Psoas muscle (tissue), 8 donors: ENCODE measurements around the gene INO80. TPM values are rescaled to one million over a fixed set of nuclear protein-coding genes. Genes with fewer than 3 reads are reported as not detected.

ENCODE experiments used
- ATAC-seq, 4 donors: fragments of 200-7000 bp; cut with Tn5 transposase; one replicate each; pipeline ENCODE4 v1.9.1; 2020; ENCODE audit warnings: moderate library complexity in 3 of 4, mild to moderate bottlenecking in 2 of 4
- DNase-seq, 2 donors: peaks; one replicate each; pipeline ENCODE4 v3.0.0-alpha.2; 2020
- H3K27ac ChIP-seq: fragments of 200-600 bp; one replicate; pipeline ENCODE4 v1.8.0; 2022
- H3K27me3 ChIP-seq, 3 donors: fragments of 200-600 bp in 1 of 3; one replicate each; pipeline versions ENCODE4 v1.6.1 to v1.8.0; 2013 to 2022; ENCODE audit warnings: low read length in 2 of 3, mild to moderate bottlenecking in 2 of 3, moderate library complexity in 1 of 3; ENCODE audit not compliant: insufficient read depth in 3 of 3
- H3K36me3 ChIP-seq, 2 donors: fragments of 200-600 bp in 1 of 2; one replicate each; pipeline versions ENCODE4 v1.6.1 to v1.8.0; 2013 to 2022; ENCODE audit warnings: low read depth in 1 of 2, mild to moderate bottlenecking in 1 of 2, moderate library complexity in 1 of 2; ENCODE audit not compliant: insufficient read depth in 1 of 2
- H3K4me1 ChIP-seq: fragments of 200-600 bp; one replicate; pipeline ENCODE4 v1.8.0; 2022
- H3K4me3 ChIP-seq: fragments of 200-600 bp; one replicate; pipeline ENCODE4 v1.8.0; 2022; ENCODE audit warnings: mild to moderate bottlenecking
- H3K9me3 ChIP-seq: fragments of 200-600 bp; one replicate; pipeline ENCODE4 v1.8.0; 2022
- CTCF ChIP-seq: fragments of 200-600 bp; IDR thresholded peaks from one replicate; pipeline ENCODE4 v1.8.0; 2022; ENCODE audit warnings: antibody characterized with exemption
- WGBS, 3 donors: extraction: QIAGEN DNeasy Blood & Tissue Kit; methylation state at CpG; one replicate each; pipeline versions ENCODE4 v1.1.6 to v1.1.7; 2013; 5-methylcytosine and 5-hydroxymethylcytosine counted together
- intact Hi-C, 2 donors: fragments of 100-400 bp; cut with DNase I; formaldehyde crosslinking; loops; one replicate each; pipeline versions ENCODE4 v1.11.0 to v1.14.2; 2022
- polyA plus RNA-seq, 3 donors: library from polyadenylated mRNA; stranded (reverse); fragments of 200-250 nt; gene quantifications; one replicate each; pipeline ENCODE4 v1.2.3, GENCODE V29; 2013
- total RNA-seq, 4 donors: library from RNA; stranded (reverse); fragmentation: NEBNext Ultra II Directional in 2 of 4; extraction: Animal tissue kit (Norgen Biotek cat#: 25700) in 2 of 4; gene quantifications; one replicate each; pipeline versions ENCODE4 v1.2.1 to v1.2.4, GENCODE V29; 2021 to 2023
- donor health status: healthy with polysubstance abuse.
- donor health status: DM: no; HTN: no; CAD: no; lungs with moderate emphysema.
- donor health status: Bipolar disorder and iron deficiency.
- donor health status: healthy.
- donor health status: DM: yes; HTN: yes; CAD: no.
- donor health status: DM: no; HTN: no; CAD: no.
- donor health status: DM: no; HTN: no; CAD: no.
- donor health status: DM: yes; HTN: yes; CAD: no.

Gene INO80
- total and polyA plus RNA-seq, 7 donors, result 12.4 to 30.5 (median 20.1) TPM

- no peaks in the 10 kb centered on the region for H3K4me1 ChIP-seq
- no peaks in the 10 kb centered on the region for H3K36me3 ChIP-seq
- no peak for ATAC-seq
- peaks cover 0 to 29% (median 0%) of the 10 kb centered on the region in 3 donors for H3K27me3 ChIP-seq
- no peak for TF ChIP-seq CTCF
- 68 to 73% (median 70%) methylated on average over 4 of the region's 4 CpGs for WGBS, 3 donors
- DNase-seq, result no peak
- no peak overlapping the region for H3K4me3 ChIP-seq
- H3K9me3 ChIP-seq, result no peaks in the 10 kb centered on the region
- H3K27ac ChIP-seq, result no peak overlapping the region
- intact Hi-C loops, result loop anchor here in 1 of 2 donors (2.0 kb wide), 1 partner anchor 19 kb away; no protein-coding TSS in a partner anchor
Observed at GRCh38 chr15:41125931-41126642, 10.0 kb upstream of the INO80 start.

DNA sequence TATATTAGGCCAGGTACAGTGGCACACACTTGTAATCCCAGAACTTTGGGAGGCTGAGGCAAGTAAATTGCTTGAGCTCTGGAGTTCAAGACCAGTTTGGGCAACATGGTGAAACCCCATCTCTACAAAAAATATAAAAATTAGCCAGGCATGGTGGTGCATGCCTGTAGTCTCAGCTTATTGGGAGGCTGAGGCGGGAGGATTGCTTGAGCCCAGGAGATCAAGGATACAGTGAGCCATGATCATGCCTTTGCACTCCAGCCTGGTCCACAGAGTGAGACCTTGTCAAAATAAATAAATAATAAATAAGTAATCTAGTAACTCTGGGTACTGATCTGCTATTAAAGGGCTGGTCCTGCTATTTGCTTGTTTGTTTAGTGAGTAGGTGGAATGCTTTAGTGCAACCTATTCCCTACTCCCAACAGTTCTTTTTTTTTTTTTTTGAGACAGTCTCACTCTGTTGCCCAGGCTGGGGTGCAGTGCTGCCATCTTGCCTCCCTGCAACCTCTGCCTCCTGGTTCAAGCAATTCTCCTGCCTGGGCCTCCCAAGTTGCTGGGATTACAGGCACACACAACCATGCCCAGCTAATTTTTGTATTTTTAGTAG lies 9.1 kb upstream of the INO80 start:
- WGBS, 3 donors, result 85 to 96% (median 86%) methylated on average over 1 of the region's 1 CpG
- no peak for TF ChIP-seq CTCF
- Histone ChIP-seq H3K4me3 (no peak overlapping the region), H3K27ac (no peak overlapping the region), H3K36me3 (no peaks in the 10 kb centered on the region), H3K9me3 (no peaks in the 10 kb centered on the region), H3K4me1 (no peaks in the 10 kb centered on the region), H3K27me3 (peaks cover 0 to 29% (median 0%) of the 10 kb centered on the region in 3 donors)
- intact Hi-C loops, result no loop called here
- no peak for DNase-seq
- ATAC-seq, result no peak

DNA sequence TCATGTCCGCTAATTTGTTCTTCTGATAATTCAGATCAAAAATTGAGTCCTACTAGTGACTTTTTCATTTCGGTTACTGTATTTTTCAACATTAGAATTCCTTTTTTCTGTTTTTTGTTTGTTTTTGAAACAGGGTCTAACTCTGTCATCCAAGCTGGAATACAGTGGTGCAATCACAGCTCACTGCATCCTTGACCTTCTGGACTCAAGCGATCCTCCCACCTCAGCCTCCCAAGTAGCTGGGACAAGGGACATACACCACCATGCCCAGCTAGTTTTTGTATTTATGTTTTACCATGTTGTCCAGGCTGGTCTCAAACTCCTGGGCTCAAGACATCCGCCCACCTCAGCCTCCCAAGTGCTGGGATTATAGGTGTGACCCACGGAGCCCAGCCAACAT lies 8.0 kb upstream of the INO80 start:
- no peak for DNase-seq
- H3K4me1 ChIP-seq, result no peaks in the 10 kb centered on the region
- H3K9me3 ChIP-seq, result no peaks in the 10 kb centered on the region
- H3K27me3 ChIP-seq, result peaks cover 0 to 29% (median 0%) of the 10 kb centered on the region in 3 donors
- TF ChIP-seq CTCF, result no peak
- H3K4me3 ChIP-seq, result no peak overlapping the region
- WGBS, 3 donors, result 91 to 98% (median 91%) methylated on average over 5 of the region's 5 CpGs
- no peaks in the 10 kb centered on the region for H3K36me3 ChIP-seq
- no peak for ATAC-seq
- H3K27ac ChIP-seq, result no peak overlapping the region
- intact Hi-C loops, result no loop called here

GRCh38 chr15:41122849-41123248 lies 6.8 kb upstream of the INO80 start:
- intact Hi-C loops, result no loop called here
- no peak overlapping the region for H3K4me3 ChIP-seq
- peaks cover 0 to 29% (median 0%) of the 10 kb centered on the region in 3 donors for H3K27me3 ChIP-seq
- DNase-seq (no peak), ATAC-seq (no peak)
- H3K9me3 ChIP-seq, result no peaks in the 10 kb centered on the region
- no peak for TF ChIP-seq CTCF
- WGBS, 3 donors, result 79 to 81% (median 79%) methylated on average over 2 of the region's 2 CpGs
- H3K36me3 ChIP-seq, result no peaks in the 10 kb centered on the region
- no peak overlapping the region for H3K27ac ChIP-seq
- no peaks in the 10 kb centered on the region for H3K4me1 ChIP-seq
